Breast epithelium (tissue), 3 donors: Measurements from ENCODE around the gene TMEM144.

ENCODE experiments used
- POLR2A ChIP-seq: fragments of 450-650 bp; IDR thresholded peaks from one replicate; pipeline ENCODE4 v1.6.1; 2016; ENCODE audit warnings: antibody characterized with exemption, mild to moderate bottlenecking, moderate library complexity
- POLR2AphosphoS5 ChIP-seq, 3 donors: sonication (generic); formaldehyde crosslinking; IDR thresholded peaks; one replicate each; pipeline ENCODE4 v1.6.1; 2017; ENCODE audit warnings: antibody characterized with exemption in 3 of 3
- TF ChIP-seq, protein P1 (sequence below), 3 donors: fragments of 450-650 bp; IDR thresholded peaks; one replicate each; pipeline ENCODE4 v1.5.1; 2016 to 2017; ENCODE audit warnings: antibody characterized with exemption in 3 of 3, mild to moderate bottlenecking in 3 of 3, moderate library complexity in 3 of 3

DNA sequence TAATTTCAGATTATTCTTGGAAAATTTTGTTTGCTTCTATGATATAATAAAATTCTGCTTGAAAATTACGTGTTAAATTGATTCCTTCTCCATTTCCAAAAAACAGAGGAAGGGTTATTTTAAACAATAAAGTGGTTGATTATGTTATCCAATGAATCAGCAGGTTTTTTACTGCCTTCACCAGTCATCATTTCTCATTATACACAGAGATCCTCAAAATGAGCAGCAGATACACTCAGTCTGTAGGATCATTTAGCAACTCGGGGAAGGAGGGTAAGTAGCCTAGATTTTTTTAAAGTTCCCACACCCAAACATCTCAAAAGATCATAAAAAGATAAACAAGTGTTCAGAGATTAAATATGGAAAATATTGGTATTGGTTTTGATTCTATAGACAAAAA is 6.8 kb upstream of the TMEM144 start:
- TF ChIP-seq POLR2A, result no peak
- TF ChIP-seq, protein P1, sequence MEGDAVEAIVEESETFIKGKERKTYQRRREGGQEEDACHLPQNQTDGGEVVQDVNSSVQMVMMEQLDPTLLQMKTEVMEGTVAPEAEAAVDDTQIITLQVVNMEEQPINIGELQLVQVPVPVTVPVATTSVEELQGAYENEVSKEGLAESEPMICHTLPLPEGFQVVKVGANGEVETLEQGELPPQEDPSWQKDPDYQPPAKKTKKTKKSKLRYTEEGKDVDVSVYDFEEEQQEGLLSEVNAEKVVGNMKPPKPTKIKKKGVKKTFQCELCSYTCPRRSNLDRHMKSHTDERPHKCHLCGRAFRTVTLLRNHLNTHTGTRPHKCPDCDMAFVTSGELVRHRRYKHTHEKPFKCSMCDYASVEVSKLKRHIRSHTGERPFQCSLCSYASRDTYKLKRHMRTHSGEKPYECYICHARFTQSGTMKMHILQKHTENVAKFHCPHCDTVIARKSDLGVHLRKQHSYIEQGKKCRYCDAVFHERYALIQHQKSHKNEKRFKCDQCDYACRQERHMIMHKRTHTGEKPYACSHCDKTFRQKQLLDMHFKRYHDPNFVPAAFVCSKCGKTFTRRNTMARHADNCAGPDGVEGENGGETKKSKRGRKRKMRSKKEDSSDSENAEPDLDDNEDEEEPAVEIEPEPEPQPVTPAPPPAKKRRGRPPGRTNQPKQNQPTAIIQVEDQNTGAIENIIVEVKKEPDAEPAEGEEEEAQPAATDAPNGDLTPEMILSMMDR (IDR thresholded peaks at IDR 0.05), result no peak
- TF ChIP-seq POLR2AphosphoS5 (IDR thresholded peaks at IDR 0.05), result no peak
